Tibial artery (tissue), 4 donors: ENCODE results near the gene HMCN1.

Experiments used
- DNase-seq, 2 donors: peaks; one replicate each; pipeline ENCODE4 v3.0.0-alpha.2; 2019
- H3K27ac ChIP-seq, 2 donors: fragments of 200-600 bp; sonication (generic) in 1 of 2; 1 replicate in 1 of 2; 2 replicates in 1 of 2; pipeline ENCODE4 v1.5.1; 2018 to 2019; ENCODE audit warnings: mild to moderate bottlenecking in 1 of 2
- H3K27me3 ChIP-seq, 2 donors: fragments of 200-600 bp; sonication (generic) in 1 of 2; one replicate each; pipeline versions ENCODE4 v1.5.1 to v1.6.0; 2016 to 2019
- H3K36me3 ChIP-seq, 3 donors: fragments of 200-600 bp; sonication (generic) in 2 of 3; one replicate each; pipeline ENCODE4 v1.5.1; 2016 to 2019; ENCODE audit warnings: mild to moderate bottlenecking in 2 of 3
- H3K4me1 ChIP-seq, 4 donors: fragments of 200-600 bp; sonication (generic) in 2 of 4; 1 replicate in 3 of 4; 2 replicates in 1 of 4; pipeline ENCODE4 v1.5.1; 2016 to 2019
- H3K4me3 ChIP-seq, 2 donors: fragments of 200-600 bp; sonication (generic) in 1 of 2; 1 replicate in 1 of 2; 2 replicates in 1 of 2; pipeline ENCODE4 v1.5.1; 2018 to 2019; ENCODE audit warnings: mild to moderate bottlenecking in 2 of 2
- H3K9me3 ChIP-seq, 3 donors: fragments of 200-600 bp; sonication (generic) in 1 of 3; one replicate each; pipeline ENCODE4 v1.5.1; 2016 to 2019
- CTCF ChIP-seq, 2 experiments: fragments of 200-600 bp in 1 of 2; fragments of 450-650 bp in 1 of 2; IDR thresholded peaks; one replicate each; pipeline ENCODE4 v1.5.1; 2017 to 2019; ENCODE audit warnings: antibody characterized with exemption in 2 of 2, mild to moderate bottlenecking in 1 of 2, moderate library complexity in 1 of 2
- intact Hi-C: fragments of 100-400 bp; cut with DNase I; formaldehyde crosslinking; loops from one replicate; pipeline ENCODE4 v1.15.0; 2023; ENCODE audit warnings: low total_unique reads

The HMCN1 gene

GRCh38 chr1:185926588-185926987, 192.4 kb downstream of the HMCN1 start:
- no peaks in the 10 kb centered on the region for H3K4me1 ChIP-seq
- peak overlapping the region; percentile 25 to 28 for H3K27ac ChIP-seq
- TF ChIP-seq CTCF (IDR thresholded peaks at IDR 0.05): no peak
- no peaks in the 10 kb centered on the region for H3K9me3 ChIP-seq
- no peaks in the 10 kb centered on the region for H3K27me3 ChIP-seq
- intact Hi-C loops: no loop called here
- H3K4me3 ChIP-seq: no peak overlapping the region
- no peaks in the 10 kb centered on the region for H3K36me3 ChIP-seq
- DNase-seq: no peak

GRCh38 chr1:185929776-185930175, 195.6 kb downstream of the HMCN1 start:
- TF ChIP-seq CTCF (IDR thresholded peaks at IDR 0.05): no peak
- intact Hi-C loops: no loop called here
- peak overlapping the region in 1 of 2 donors; percentile 9 for H3K27ac ChIP-seq

GRCh38 chr1:185931438-185931837, 197.2 kb downstream of the HMCN1 start:
- TF ChIP-seq CTCF (IDR thresholded peaks at IDR 0.05): no peak
- Histone ChIP-seq H3K36me3 (no peaks in the 10 kb centered on the region), H3K27ac (no peak overlapping the region), H3K9me3 (no peaks in the 10 kb centered on the region), H3K4me3 (no peak overlapping the region), H3K4me1 (no peaks in the 10 kb centered on the region), H3K27me3 (no peaks in the 10 kb centered on the region)
- no peak for DNase-seq
- intact Hi-C loops: no loop called here

More at GRCh38 chr1:185929776-185930175, 195.6 kb downstream of the HMCN1 start:
- Histone ChIP-seq H3K27me3 (no peaks in the 10 kb centered on the region), H3K36me3 (no peaks in the 10 kb centered on the region), H3K4me1 (no peaks in the 10 kb centered on the region), H3K4me3 (no peak overlapping the region), H3K9me3 (no peaks in the 10 kb centered on the region)
- no peak for DNase-seq

- no peak for TF ChIP-seq CTCF (IDR thresholded peaks at IDR 0.05)
- intact Hi-C loops: no loop called here
Observed at GRCh38 chr1:185933580-185933979, 199.4 kb downstream of the HMCN1 start.

GRCh38 chr1:185934476-185935189, 200.4 kb downstream of the HMCN1 start:
- Histone ChIP-seq H3K4me1 (no peaks in the 10 kb centered on the region), H3K27ac (no peak overlapping the region), H3K27me3 (no peaks in the 10 kb centered on the region), H3K4me3 (no peak overlapping the region), H3K9me3 (peaks cover 0 to 2% (median 0%) of the 10 kb centered on the region in 3 donors), H3K36me3 (no peaks in the 10 kb centered on the region)
- DNase-seq: no peak
- intact Hi-C loops: no loop called here
- TF ChIP-seq CTCF (IDR thresholded peaks at IDR 0.05): no peak

More at GRCh38 chr1:185933580-185933979, 199.4 kb downstream of the HMCN1 start:
- peaks cover 0 to 2% (median 0%) of the 10 kb centered on the region in 3 donors for H3K9me3 ChIP-seq
- no peaks in the 10 kb centered on the region for H3K4me1 ChIP-seq
- no peak for DNase-seq
- H3K27ac ChIP-seq: no peak overlapping the region
- no peak overlapping the region for H3K4me3 ChIP-seq
- H3K36me3 ChIP-seq: no peaks in the 10 kb centered on the region
- no peaks in the 10 kb centered on the region for H3K27me3 ChIP-seq
